Measurements from ENCODE around the gene AIMP1. TPM values are rescaled to one million over a fixed set of nuclear protein-coding genes. Genes with fewer than 3 reads are reported as not detected.

AIMP1 gene
- total RNA-seq, 1 experiment from 2014 or later: 143 TPM

DNA sequence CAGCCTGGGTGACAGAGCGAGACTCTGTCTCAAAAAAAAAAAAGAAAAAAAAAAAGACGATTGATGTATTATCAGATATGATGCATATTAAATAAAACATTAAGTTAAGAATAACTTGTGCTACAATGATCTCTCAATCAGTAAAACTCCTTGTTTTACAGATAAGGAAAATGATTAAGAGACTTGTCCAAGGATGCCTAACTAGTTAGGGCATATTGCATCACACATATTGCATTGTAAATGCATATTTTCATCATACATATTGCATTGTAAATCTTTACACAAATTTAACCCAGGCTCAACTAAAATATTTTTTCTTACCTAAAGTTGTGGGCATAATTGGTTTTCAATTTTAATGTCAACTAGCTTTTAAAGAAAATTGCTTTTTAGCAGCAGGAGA, 26.6 kb upstream of the AIMP1 start:
- Mint-ChIP-seq H3K4me3 (ENCODE audit: unreplicated experiment) (no peak overlapping the region), H3K27me3 (ENCODE audit: insufficient read depth, unreplicated experiment) (no peaks in the 10 kb centered on the region), H3K9me3 (ENCODE audit: unreplicated experiment) (no peaks in the 10 kb centered on the region), H3K27ac (ENCODE audit: unreplicated experiment) (no peak overlapping the region), H3K36me3 (ENCODE audit: insufficient read depth, unreplicated experiment) (peaks cover 19% of the 10 kb centered on the region), H3K4me1 (ENCODE audit: low read depth, unreplicated experiment) (no peaks in the 10 kb centered on the region)
- DNase-seq: no peak
- no TSS peak for BruUV-seq (replicated peaks)
- TF ChIP-seq, protein P1, sequence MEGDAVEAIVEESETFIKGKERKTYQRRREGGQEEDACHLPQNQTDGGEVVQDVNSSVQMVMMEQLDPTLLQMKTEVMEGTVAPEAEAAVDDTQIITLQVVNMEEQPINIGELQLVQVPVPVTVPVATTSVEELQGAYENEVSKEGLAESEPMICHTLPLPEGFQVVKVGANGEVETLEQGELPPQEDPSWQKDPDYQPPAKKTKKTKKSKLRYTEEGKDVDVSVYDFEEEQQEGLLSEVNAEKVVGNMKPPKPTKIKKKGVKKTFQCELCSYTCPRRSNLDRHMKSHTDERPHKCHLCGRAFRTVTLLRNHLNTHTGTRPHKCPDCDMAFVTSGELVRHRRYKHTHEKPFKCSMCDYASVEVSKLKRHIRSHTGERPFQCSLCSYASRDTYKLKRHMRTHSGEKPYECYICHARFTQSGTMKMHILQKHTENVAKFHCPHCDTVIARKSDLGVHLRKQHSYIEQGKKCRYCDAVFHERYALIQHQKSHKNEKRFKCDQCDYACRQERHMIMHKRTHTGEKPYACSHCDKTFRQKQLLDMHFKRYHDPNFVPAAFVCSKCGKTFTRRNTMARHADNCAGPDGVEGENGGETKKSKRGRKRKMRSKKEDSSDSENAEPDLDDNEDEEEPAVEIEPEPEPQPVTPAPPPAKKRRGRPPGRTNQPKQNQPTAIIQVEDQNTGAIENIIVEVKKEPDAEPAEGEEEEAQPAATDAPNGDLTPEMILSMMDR (IDR thresholded peaks at IDR 0.05; ENCODE audit: insufficient read depth in 1 of 2, low read depth in 1 of 2, low read length in 1 of 2, severe bottlenecking in 1 of 2, unreplicated experiment in 1 of 2): no peak
- Histone ChIP-seq H3K36me3 (ENCODE audit: control insufficient read depth, insufficient read depth, low read length) (no peaks in the 10 kb centered on the region), H3K9me3 (no peaks in the 10 kb centered on the region), H3K4me3 (ENCODE audit: low read depth, low read length) (no peak overlapping the region), H3K4me1 (peaks cover 15% of the 10 kb centered on the region), H3K27me3 (replicated peaks; ENCODE audit: control insufficient read depth, insufficient read depth, low read length) (no peaks in the 10 kb centered on the region)
- POLR2A ChIA-PET: no interaction called here
- intact Hi-C loops (cut with micrococcal nuclease; ENCODE audit: unreplicated experiment): no loop called here
- CTCF ChIA-PET: no interaction called here

DNA sequence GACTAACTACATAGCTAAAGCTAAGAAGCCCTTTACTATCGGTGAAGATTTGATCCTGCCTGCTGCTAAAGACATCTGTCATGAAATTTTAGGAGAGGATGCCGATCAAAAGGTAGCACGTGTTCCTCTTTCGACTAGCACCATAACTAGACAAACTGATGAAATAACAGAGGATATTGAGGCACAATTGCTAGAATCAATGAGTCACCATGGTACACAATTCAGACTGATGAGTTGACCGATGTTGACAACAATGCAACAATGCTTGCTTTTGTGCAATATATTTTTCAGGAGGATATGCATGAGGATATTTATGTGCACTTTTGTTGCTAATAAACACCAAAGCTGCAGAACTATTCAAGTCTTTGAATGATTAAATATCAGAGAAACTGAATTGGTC, 24.7 kb upstream of the AIMP1 start:
- ChIA-PET CTCF (no interaction called here), POLR2A (no interaction called here)
- Mint-ChIP-seq H3K4me3 (ENCODE audit: unreplicated experiment) (no peak overlapping the region), H3K9me3 (ENCODE audit: unreplicated experiment) (no peaks in the 10 kb centered on the region), H3K27ac (ENCODE audit: unreplicated experiment) (no peak overlapping the region), H3K36me3 (ENCODE audit: insufficient read depth, unreplicated experiment) (peaks cover 19% of the 10 kb centered on the region), H3K27me3 (ENCODE audit: insufficient read depth, unreplicated experiment) (no peaks in the 10 kb centered on the region), H3K4me1 (ENCODE audit: low read depth, unreplicated experiment) (peaks cover 8% of the 10 kb centered on the region)
- BruUV-seq (replicated peaks): no TSS peak
- H3K4me1 ChIP-seq: peaks cover 20% of the 10 kb centered on the region
- H3K9me3 ChIP-seq: no peaks in the 10 kb centered on the region
- DNase-seq: no peak
- TF ChIP-seq, protein P1 (IDR thresholded peaks at IDR 0.05; ENCODE audit: insufficient read depth in 1 of 2, low read depth in 1 of 2, low read length in 1 of 2, severe bottlenecking in 1 of 2, unreplicated experiment in 1 of 2): no peak
- no peak overlapping the region for H3K4me3 ChIP-seq (ENCODE audit: low read depth, low read length)
- intact Hi-C loops (cut with micrococcal nuclease; ENCODE audit: unreplicated experiment): no loop called here
- no peaks in the 10 kb centered on the region for H3K27me3 ChIP-seq (replicated peaks; ENCODE audit: control insufficient read depth, insufficient read depth, low read length)
- no peaks in the 10 kb centered on the region for H3K36me3 ChIP-seq (ENCODE audit: control insufficient read depth, insufficient read depth, low read length)

DNA sequence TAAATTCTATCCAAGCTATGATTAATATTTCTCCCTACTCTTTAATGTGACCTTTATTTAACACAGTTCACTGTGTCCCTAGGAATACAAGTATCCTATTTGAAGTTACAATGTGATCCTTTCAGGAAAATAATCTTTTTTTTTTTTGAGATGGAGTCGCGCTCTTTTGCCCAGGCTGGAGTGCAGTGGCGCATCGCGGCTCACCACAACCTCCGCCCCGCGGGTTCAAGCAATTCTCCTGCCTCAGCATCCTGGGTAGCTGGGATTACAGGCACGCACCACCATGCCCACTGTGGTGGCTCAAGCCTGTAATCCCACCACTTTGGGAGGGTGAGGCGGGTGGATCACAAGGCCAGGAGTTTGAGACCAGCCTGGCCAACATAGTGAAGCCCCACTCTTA, 22.3 kb upstream of the AIMP1 start:
- ChIA-PET CTCF (no interaction called here), POLR2A (no interaction called here)
- H3K36me3 Mint-ChIP-seq (ENCODE audit: insufficient read depth, unreplicated experiment): peaks cover 11% of the 10 kb centered on the region
- H3K9me3 ChIP-seq: no peaks in the 10 kb centered on the region
- BruUV-seq (replicated peaks): no TSS peak
- intact Hi-C loops (cut with micrococcal nuclease; ENCODE audit: unreplicated experiment): no loop called here
- TF ChIP-seq, protein P1 (IDR thresholded peaks at IDR 0.05; ENCODE audit: insufficient read depth in 1 of 2, low read depth in 1 of 2, low read length in 1 of 2, severe bottlenecking in 1 of 2, unreplicated experiment in 1 of 2): no peak
- no peaks in the 10 kb centered on the region for H3K9me3 Mint-ChIP-seq (ENCODE audit: unreplicated experiment)
- H3K27me3 ChIP-seq (replicated peaks; ENCODE audit: control insufficient read depth, insufficient read depth, low read length): no peaks in the 10 kb centered on the region
- no peak overlapping the region for H3K27ac Mint-ChIP-seq (ENCODE audit: unreplicated experiment)
- H3K4me1 Mint-ChIP-seq (ENCODE audit: low read depth, unreplicated experiment): peaks cover 20% of the 10 kb centered on the region
- no peaks in the 10 kb centered on the region for H3K27me3 Mint-ChIP-seq (ENCODE audit: insufficient read depth, unreplicated experiment)
- no peak overlapping the region for H3K4me3 Mint-ChIP-seq (ENCODE audit: unreplicated experiment)
- H3K4me3 ChIP-seq (ENCODE audit: low read depth, low read length): no peak overlapping the region
- H3K36me3 ChIP-seq (ENCODE audit: control insufficient read depth, insufficient read depth, low read length): no peaks in the 10 kb centered on the region; the same call in 1 of the 2 replicates
- DNase-seq: no peak
- peaks cover 17% of the 10 kb centered on the region for H3K4me1 ChIP-seq
